ENCODE data around the gene HMG20A.

- TF ChIP-seq POLR2AphosphoS5 (IDR thresholded peaks at IDR 0.05; ENCODE audit: low read depth, low read length) (no peak), CTCF (IDR thresholded peaks at IDR 0.05) (no peak)
Measured at GRCh38 chr15:77410701-77411618, 9.7 kb upstream of the HMG20A start.

Data from Panc1 (cell line).